Measurements from ENCODE around the gene ZNF175.

ZNF175 gene

DNA sequence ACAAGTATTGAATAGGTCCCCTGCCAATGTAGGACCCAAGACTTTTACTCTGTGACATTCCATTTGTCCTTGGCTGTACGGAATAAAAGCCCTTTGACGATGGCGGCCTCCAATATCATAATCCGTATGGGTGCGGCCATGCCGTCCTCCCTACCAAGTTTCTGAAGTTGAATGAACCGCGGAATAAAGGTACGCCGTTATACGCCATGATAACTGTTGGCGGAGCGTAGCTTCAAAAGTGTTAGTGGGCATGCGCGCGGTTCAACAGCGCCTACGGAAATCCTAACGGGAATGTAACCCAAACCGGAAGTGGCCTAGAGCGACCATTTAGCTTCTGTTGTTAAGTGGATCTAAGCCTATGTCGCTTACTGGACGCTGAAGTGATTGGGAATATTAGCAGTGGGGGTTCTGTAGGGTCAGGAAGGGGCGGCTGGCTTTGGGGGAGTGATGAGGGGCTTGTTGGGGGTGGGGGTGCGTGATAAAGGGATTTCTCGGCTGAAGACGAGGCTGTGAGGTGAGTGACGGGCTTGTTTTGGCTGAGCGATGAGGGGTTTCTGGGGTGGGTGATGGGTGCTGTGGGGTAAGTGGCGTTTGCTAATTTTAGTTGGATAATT is at the start of gene ZNF175:
ZNF175 (plus strand) TSS at position 322 of the 614 bp plus-strand sequence. CDS start 2,047 bp downstream, outside the sequence.
- DNase-seq (ENCODE audit: low read depth in 2 of 2), result peak; percentile 72 to 74

DNA sequence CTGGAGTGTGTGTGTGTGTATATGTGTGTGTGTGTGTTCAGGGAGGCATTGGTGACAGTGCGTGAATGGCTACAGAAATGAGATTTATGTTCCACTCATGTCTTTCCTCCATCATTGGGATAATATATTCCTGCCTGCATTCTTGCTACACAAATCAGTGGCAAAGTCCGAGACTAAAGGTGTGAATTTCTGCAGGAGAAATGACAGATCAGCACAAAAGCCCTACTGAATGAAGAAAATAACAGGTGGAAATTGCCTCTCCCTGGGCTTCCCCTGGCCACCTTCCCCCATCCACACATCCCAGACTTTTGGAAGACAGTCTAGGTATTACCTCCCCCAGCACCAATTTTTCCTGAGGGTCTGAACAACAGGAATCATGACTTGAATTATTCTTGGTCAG is 49.7 kb upstream of the ZNF175 start:
- DNase-seq (ENCODE audit: low read depth in 2 of 2), result no peak

DNA sequence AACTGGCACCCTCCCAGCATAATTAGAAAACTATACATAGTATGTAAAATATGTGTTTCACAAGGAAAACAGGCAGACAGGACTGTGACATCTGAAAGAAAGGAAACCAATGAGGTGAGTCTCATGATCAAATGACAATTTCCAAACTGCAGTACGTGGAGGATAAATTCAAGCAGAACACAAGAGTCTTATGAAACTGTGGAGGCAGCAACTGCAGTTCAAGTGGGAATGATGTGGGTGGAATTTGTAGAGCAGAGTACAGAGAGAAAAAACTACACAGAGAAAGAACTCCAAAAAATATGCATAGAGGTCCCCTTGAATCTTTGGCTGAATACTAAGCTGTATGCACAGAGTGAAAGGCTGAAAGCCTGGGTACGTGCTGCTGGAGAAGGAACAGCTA is 49.3 kb upstream of the ZNF175 start:
- no peak for DNase-seq (ENCODE audit: low read depth in 2 of 2)

DNA sequence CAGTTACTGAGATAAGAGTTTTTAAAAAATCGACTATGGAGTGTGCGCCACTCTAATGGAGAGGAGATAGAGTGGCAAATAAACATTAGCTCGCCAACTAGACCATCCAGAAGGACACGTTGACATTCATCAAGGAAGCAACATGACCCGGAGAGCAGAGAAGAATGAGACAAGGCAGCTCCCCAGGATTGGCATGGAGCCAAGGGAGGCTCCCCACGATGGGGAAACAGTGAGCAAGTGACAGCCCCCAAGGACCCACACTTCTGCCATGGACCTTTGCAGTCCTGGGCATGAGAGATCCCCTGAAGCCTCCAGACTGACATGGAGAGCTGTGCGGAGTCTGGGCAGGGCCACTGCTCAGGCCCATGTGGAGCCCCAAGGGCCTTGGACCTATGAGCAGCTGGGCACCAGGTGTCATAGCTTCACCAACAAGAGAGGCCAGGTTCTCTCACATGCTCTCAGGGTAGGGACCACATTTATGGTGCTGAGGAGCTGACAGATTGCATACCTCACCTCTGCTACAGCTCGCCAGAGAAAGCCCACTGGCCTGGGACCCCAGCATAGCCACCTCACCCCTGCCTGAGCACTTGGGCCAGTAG is 46.3 kb upstream of the ZNF175 start:
- DNase-seq (ENCODE audit: low read depth in 2 of 2), result no peak

DNA sequence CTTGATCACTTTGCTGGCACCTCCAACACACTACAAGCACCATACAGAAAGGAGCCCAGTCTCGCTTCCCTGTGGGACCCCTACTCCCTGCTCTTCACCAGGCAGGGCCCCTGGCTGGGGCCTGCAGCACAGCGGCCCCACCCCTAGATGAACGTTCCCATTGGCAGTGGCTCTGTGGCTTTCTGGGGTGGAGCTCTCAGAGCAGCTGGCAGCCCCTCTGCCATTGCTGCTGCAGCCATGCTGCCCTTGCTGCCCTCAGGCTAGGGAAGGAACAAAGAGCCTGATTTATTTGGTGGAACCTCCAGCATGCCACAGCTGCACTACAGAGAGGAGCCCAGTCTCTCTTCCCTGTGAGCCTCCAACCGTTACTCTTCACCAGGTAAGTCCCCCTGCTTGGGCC is 45.4 kb upstream of the ZNF175 start:
- DNase-seq (ENCODE audit: low read depth in 2 of 2), result no peak

DNA sequence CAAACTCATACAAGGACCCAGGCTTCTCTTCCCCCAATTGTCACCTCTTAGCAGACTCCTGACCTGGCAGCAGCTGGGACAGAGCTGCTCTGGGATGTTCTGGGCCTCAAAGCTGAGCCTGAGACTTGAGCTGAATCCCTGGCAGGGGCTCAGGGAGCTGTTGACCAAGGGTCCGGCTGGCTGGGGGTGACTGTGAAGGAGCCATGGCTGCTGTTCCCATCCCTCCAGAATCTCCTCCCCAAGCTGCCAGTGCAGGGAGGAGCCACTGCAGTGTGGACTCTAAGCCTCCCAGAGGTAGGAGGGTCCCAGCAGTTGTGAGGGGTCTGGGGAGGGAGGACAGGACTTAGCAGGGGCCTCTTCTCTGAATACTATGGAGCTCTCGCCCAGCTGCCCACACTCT is 41.8 kb upstream of the ZNF175 start:
- no peak for DNase-seq (ENCODE audit: low read depth in 2 of 2)

DNA sequence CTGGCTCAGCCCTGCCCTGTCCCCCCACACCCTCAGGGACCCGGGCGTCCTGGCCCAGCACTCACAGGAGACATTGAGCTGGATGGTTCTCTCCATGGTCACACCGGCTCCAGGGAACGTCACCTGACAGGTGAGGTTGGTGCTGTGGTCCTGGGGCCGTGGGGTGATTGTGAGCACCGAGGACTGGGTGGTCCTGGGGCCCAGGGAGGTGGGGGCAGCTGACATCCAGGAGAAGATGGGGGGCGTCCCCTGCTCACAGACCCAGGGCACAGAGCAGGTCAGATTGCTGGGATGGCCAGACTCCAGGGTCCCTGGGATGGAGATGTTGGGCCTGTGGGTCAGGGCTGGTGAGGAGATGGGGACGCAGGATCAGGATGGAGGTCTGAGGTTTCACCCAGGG is 40.5 kb upstream of the ZNF175 start:
- no peak for DNase-seq (ENCODE audit: low read depth in 2 of 2)

DNA sequence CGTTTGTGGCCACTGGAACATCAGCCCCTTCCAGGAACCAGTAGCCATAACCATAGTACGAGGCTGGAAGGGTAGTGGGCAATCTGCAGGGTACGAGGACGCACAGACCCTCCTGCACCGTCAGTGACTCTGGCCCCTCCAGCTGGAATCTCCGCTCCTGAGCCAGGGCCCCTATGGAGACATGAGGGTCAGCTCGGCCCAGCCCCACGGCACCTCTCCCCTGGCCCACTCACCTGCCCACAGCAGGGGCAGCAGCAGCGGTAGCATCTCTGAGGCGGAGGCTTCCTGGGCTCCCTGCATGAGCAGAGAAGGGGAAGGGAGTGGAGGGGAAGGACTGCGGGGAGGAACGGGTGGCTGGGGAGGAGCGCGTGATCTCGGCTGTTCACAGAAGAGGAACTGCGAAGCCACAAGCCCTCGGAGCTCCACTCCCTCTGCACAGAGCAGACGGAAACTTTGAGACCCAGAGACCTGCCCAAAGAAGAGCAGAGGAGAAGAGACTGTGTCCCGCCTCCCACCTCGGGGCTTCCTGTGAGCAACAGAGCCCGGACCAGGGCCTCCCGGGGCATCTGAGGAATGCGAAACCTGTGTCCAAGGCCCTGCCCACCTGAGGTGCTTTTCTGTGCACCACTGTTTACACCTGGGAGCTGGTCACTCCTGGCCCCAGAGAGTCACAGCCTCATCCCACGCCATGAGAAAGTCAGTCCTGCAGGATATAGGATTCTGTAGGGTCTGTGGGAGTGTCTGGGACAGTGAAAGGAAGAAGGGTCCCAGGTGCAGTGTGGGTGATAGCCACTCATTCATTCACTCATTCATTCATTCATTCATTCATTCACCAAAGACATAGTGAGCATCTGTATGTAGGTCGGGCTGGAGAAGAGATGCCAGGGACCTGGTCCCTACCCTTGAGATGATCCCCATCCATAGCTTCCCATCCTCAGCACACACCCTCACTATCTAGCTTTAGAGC is 39.5 kb upstream of the ZNF175 start, which contains the start of gene SIGLEC6:
SIGLEC6 (minus strand) TSS at position 322 of the 967 bp plus-strand sequence; CDS start at position 300, 22 bp downstream.
- no peak for DNase-seq (ENCODE audit: low read depth in 2 of 2)

DNA sequence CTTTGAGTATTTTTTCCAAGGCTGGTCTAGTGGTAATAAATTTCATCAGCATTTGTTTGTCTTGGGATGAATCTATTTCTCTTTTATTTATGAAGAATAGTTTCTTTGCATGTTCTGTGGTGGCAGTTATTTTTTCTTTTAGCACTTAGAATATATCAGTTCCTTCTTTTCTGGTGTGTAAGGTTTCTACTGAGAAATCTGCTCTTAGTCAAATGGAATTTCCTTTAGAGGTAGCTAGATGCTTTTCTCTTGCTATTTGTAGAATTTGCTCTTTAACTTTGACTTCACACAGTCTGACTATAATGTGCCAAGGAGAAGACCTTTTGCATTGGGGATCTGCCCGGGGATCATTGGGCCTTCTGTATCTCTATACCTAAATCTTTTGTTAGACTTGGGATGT is 35.5 kb upstream of the ZNF175 start:
- DNase-seq (ENCODE audit: low read depth in 2 of 2), result no peak

DNA sequence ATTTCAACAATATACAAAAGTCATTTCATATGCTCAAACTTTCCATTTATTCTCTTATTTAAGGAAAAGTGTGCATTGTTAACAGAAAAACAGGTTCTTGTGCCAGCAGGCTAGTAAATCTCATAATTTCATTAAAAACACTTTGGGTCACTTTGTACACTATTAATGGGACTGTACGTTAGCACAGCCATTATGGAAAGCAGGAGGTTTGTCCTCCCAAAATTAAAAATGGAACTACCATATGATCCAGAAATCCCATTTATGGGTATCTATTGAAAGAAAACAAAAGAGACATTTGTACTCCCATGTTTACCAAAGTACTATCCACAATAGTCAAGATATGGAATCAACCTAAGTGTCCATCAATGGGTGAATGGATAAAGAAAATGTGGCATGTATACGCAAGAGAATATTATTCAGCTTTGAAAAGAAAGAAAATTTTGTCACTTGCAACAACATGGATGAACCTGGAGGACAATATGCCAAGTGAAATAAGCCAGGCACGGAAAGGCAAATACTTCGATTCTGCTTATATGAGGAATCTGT is 31.2 kb upstream of the ZNF175 start:
- DNase-seq (ENCODE audit: low read depth in 2 of 2), result no peak

DNA sequence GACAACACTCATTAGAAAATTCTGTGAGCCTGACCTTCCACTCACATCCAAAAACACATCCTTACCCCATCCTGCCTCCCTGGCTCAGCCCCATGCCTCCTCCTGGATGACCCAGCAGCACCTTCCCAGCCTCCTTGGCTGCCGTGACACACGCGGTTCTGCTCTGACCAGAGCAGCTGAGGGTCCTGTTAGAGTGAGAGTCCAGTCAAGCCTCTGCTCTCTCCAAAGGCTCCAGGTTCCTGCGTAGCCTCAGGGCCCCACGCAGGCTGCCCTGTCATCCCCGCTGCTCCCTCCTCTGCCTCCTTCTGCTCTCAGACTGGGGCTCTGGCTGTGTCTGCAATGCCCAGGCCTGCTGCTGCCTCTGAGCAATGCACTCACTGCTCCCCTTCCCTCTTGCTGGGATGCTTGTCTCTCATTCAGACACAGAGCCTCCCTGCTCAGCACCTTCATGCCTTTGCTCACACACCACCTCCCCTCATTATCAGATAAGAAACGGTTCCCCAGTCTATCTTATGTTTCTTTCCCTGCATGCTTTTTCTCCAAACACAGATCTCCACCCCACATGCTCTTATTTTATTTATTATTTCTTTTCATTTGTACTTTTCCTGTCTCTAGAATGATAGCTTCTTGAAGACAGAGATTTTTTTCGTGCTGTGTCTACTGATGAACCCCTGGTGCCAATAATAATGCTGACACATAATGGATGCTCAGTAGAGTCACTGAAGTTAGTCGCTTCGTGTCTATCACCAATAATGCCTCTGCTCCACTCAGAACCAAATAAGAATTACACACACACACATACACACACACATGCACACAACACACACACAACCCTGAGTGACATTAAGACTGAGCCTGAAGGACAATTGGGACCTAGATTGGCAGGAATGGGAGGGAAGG is 29.4 kb upstream of the ZNF175 start:
- DNase-seq (ENCODE audit: low read depth in 2 of 2), result no peak

DNA sequence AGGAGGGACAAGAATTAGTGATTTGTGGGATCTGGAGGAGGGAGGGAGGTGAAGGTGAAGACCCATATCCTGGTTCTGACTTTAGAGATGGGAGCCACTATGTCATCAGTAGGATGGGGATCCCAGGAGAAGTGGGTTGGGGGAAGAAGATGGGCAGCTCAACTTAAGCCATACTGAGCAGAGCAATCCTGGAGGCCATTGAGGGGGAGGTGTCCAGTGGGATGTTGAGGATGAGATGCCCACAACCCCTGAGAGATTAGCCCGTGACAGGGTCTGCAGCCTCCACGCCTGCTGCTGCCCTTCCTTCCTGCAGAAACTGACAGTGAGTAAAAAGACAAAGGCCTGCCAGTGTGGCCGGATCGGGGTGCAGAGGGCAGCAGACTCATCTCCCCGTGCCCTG is 28.4 kb upstream of the ZNF175 start:
- no peak for DNase-seq (ENCODE audit: low read depth in 2 of 2)

DNA sequence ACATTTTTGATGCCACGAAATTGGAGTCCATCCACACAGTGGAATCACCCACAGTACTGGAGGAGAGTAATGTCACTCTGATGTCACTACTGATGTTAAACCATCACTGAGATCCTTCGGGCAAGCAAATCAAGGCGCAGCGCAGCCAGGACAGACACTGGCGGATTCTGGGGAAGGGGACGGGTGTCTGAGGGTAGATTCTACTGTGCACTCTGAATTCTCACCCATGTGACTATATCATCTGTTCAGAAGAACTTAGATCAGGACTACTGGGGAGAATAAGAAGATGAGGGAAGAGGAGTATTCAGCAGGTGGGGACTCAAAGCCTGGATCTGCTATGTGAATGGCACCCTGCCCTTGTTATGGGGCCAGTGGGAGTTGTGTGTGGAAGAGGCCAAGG is 27.0 kb upstream of the ZNF175 start:
- no peak for DNase-seq (ENCODE audit: low read depth in 2 of 2)

DNA sequence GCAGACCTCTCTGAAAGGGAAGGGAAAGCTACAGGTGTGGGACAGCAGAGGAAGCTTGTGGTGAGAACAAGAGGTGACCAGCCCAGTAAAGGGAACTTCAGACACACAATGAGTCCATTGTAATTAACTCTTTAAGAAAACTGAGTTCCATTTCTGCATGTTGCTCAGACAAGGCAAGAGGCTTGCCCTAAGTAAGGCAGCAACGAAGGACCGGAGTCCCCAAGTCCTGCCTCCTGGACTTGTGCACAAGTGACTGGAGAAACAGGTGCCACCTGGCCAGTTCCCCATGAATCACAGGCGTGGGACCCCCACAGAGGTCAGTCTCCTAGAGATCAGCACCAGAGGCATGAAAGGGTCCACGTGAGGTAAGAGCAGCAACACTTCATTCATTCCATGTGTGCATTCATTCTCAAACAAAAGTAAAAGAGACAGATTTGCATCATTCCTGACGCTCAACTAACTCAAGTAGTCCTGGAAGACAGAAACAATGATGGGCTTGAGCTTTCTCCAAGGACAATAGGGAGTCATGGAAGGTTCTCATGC is 24.9 kb upstream of the ZNF175 start:
- DNase-seq (ENCODE audit: low read depth in 2 of 2), result no peak

DNA sequence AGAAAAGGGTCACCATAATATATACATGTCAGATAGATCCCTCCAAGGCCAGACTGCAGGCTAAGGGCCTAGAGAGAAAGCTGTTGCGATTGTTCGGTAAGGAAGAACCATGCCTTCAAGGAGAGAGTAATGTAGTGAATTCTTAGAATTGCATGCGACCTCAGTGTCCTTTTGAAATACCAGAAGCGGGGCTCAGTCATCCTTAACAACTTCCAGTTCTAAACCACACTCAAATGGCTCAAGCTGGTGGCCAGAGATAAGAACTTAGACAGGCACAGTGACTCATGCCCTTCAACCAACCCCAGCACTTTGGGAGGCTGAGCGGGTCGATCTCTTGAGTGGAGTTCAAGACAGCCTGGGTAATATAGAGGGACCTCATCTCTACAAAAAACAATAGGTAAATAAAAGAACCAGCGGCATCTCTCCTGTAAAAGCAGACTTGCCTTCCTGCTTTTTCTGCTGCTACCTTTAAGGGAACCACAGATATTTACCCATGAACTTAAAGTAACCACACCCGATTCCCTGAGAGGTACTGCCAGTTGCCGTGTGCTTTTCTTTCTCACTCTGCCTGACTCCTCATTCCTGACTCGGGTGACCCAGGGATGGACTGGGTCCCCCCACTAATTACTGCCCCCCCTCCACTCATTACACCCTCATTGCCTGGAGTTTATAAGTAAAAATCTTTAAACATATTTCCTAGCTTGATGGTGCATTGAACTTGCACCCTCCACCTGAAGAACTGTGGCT is 24.3 kb upstream of the ZNF175 start:
- no peak for DNase-seq (ENCODE audit: low read depth in 2 of 2)

DNA sequence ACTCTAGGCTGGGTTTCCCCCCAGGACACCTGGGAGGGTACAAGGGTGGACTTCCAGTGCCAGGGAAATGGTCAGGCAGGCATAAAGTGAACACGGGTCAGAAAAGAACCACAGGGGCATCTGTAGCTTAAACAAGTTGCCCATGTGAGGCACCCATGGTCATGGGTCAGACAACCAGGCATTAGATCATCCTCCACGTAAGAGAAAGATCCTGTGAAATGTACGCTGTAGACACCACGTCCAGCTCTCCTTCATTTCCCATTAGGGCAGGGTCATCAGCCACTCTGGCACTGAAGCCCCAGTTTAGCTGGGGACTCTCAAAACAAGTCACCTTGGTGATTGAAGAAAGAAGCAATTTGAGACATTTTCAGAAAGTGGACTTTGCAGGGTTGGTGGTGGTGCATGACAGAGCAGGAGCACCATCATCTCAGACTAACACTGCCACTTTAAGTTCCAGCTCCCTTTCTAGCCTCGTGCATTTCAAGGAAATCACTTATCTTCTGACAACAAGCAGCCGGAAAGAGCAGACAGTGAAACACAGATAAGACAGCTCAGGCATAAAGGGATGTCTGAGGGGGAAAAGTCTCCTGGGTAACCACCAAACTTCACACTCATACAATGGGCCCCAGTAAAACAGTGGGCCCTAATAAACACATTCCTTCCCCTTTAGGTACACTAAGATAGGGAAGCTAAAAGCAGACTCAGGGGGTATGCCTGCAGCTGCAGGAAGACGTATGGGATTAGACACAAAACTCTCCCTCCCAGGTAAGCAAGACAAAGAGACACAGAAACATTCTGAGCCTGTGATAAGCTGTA is 23.5 kb upstream of the ZNF175 start:
- no peak for DNase-seq (ENCODE audit: low read depth in 2 of 2)

DNA sequence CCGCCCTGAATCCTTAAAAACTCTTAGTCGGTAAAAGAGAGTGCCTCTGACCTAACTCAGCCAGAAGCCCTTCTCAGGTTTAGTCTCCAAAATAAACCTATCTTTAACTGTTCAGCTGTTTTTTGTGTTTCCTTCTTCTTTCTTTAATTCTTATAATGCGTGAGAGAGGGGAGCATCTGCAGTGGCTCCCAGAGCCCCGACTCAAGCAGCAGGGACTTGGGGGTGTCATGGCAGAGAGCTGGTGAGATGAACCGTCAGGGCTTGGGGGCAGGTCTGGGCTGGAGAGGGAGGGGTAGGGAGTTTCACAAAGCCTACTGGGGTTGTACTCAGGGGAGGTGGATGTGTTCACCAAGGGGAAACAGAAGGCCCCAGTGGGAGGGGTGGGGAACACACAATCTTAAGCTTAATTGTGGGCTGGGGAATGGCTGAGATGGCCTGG is 22.9 kb upstream of the ZNF175 start:
- no peak for DNase-seq (ENCODE audit: low read depth in 2 of 2)

DNA sequence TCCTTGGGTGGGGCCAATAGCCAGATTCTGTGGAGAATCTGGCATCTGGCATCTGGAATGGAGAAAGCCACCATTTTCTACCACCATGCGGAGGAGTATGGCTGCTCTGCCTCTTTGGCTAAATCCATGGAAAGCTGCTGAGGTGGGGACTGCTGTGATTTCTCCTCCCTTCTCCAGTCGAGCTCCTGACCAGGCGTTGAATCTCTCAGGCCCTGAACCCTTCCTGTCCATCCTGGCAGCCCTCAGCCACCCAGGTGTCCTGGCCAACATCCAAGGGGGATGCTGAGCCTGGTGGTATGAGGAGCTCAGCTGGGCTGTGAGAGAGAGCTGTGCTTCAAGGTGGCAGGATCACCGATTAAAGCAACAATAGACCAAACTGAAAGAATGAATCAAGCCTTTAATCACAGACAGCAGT is 22.2 kb upstream of the ZNF175 start:
- DNase-seq (ENCODE audit: low read depth in 2 of 2), result no peak

All from stimulated activated CD8-positive, alpha-beta memory T cell treated with anti-CD3 and anti-CD28 coated beads, Interleukin-15, amount 100 ng/mL, for 4 hours (primary cell).